Measurements from ENCODE around the gene L3MBTL2. TPM values are rescaled to one million over a fixed set of nuclear protein-coding genes. Genes with fewer than 3 reads are reported as not detected.

The L3MBTL2 gene
- polyA plus RNA-seq, 3 donors: 13.6 to 15.2 (median 14.0) TPM

DNA sequence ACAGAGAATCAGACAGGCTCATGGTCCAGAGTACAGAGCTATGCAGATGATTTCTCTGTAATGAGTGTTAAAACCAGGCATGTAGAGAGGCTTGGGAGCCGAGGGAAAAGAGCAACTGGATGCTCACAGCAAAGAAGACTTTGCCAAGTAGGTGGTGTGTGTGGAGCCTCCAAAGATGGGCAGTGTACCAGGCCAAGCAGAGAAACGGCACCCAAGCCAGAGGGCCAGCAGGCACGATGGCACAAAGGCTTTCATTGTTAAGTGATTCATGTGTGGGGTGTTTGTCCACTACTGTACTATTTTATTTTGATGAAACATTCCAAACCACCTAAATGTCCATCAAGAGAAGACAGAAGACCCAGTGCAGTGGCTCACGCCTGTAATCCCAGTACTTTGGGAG lies 69.7 kb downstream of the L3MBTL2 start:
- Mint-ChIP-seq H3K4me3 (no peak overlapping the region), H3K27me3 (ENCODE audit: low read depth in 3 of 3) (no peaks in the 10 kb centered on the region), H3K9me3 (peaks cover 0 to 2% (median 0%) of the 10 kb centered on the region in 7 donors), H3K27ac (peak overlapping the region in 4 of 7 donors; percentile 7 to 54 (median 44)), H3K36me3 (peaks cover 61 to 99% of the 10 kb centered on the region in 2 donors), H3K4me1 (peaks cover 3% of the 10 kb centered on the region)
- no peaks in the 10 kb centered on the region for H3K27me3 ChIP-seq (ENCODE audit: control insufficient read depth in 2 of 2, insufficient read depth in 2 of 2, low read length in 2 of 2)
- H3K36me3 ChIP-seq (replicated peaks in 1 of 2; ENCODE audit: control insufficient read depth in 1 of 2, insufficient read depth in 2 of 2, low read length in 2 of 2): peaks cover 65 to 91% of the 10 kb centered on the region in 2 donors
- WGBS (ENCODE audit: insufficient coverage): 92% methylated on average over 1 of the region's 4 CpGs
- intact Hi-C loops (cut with micrococcal nuclease): no loop called here
- no peak overlapping the region for H2AFZ ChIP-seq (ENCODE audit: insufficient read depth, low read depth, low read length, poor library complexity, severe bottlenecking)
- peak overlapping the region in 1 of 2 donors; percentile 59 for H3K27ac ChIP-seq (ENCODE audit: low read depth in 1 of 2, low read length in 2 of 2)
- no peak overlapping the region for H3K4me3 ChIP-seq (replicated peaks in 1 of 3; ENCODE audit: low read depth in 2 of 3, low read length in 3 of 3)
- no peaks in the 10 kb centered on the region for H4K20me1 ChIP-seq (ENCODE audit: insufficient read depth, low read length)
- DNase-seq: no peak
- H3K4me1 ChIP-seq (ENCODE audit: control insufficient read depth in 1 of 2, insufficient read depth in 2 of 2, low read length in 2 of 2): peaks cover 0 to 2% of the 10 kb centered on the region in 2 donors
- no peaks in the 10 kb centered on the region for H3K9me3 ChIP-seq (replicated peaks in 1 of 2; ENCODE audit: control insufficient read depth in 1 of 2, insufficient read depth in 1 of 2, low read length in 2 of 2)
- no peak overlapping the region for H3K9ac ChIP-seq (ENCODE audit: insufficient read depth, low read length, poor library complexity, severe bottlenecking)
- H3K79me2 ChIP-seq (ENCODE audit: insufficient read depth, low read length): peaks cover 51% of the 10 kb centered on the region
- TF ChIP-seq, protein P1, sequence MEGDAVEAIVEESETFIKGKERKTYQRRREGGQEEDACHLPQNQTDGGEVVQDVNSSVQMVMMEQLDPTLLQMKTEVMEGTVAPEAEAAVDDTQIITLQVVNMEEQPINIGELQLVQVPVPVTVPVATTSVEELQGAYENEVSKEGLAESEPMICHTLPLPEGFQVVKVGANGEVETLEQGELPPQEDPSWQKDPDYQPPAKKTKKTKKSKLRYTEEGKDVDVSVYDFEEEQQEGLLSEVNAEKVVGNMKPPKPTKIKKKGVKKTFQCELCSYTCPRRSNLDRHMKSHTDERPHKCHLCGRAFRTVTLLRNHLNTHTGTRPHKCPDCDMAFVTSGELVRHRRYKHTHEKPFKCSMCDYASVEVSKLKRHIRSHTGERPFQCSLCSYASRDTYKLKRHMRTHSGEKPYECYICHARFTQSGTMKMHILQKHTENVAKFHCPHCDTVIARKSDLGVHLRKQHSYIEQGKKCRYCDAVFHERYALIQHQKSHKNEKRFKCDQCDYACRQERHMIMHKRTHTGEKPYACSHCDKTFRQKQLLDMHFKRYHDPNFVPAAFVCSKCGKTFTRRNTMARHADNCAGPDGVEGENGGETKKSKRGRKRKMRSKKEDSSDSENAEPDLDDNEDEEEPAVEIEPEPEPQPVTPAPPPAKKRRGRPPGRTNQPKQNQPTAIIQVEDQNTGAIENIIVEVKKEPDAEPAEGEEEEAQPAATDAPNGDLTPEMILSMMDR (IDR thresholded peaks at IDR 0.05): no peak
- no peak overlapping the region for H3K4me2 ChIP-seq (replicated peaks; ENCODE audit: extremely low read depth, low read length, poor library complexity, severe bottlenecking)

DNA sequence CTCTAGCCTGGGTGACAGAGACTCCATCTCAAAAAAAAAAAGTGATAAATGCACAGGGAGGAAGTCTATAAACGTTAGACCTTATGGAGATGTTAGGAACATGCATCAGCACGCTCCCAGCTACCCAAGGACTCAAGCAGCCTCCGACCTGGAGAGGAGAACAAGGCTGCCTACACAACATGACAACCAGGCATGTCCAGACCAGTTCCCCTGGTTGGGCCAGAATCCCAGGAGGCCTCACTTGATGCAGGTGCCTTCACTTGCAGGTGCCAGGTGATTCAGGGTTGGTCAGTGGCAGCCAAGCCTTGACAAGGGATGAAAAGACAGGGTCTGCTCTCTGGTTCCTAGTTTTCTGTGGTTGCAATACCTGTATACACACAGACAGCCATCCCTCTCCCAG lies 75.0 kb downstream of the L3MBTL2 start:
- H3K27me3 Mint-ChIP-seq (ENCODE audit: low read depth in 3 of 3): peaks cover 0 to 2% (median 0%) of the 10 kb centered on the region in 3 donors
- H3K27me3 ChIP-seq (ENCODE audit: control insufficient read depth in 2 of 2, insufficient read depth in 2 of 2, low read length in 2 of 2): no peaks in the 10 kb centered on the region
- peaks cover 50 to 83% of the 10 kb centered on the region in 2 donors for H3K36me3 Mint-ChIP-seq
- H3K4me3 Mint-ChIP-seq: no peak overlapping the region
- H4K20me1 ChIP-seq (ENCODE audit: insufficient read depth, low read length): peaks cover 10% of the 10 kb centered on the region
- no peak overlapping the region for H3K9ac ChIP-seq (ENCODE audit: insufficient read depth, low read length, poor library complexity, severe bottlenecking)
- H3K9me3 Mint-ChIP-seq: peaks cover 0 to 2% (median 0%) of the 10 kb centered on the region in 7 donors
- H3K9me3 ChIP-seq (replicated peaks in 1 of 2; ENCODE audit: control insufficient read depth in 1 of 2, insufficient read depth in 1 of 2, low read length in 2 of 2): no peaks in the 10 kb centered on the region
- no peak overlapping the region for H3K4me2 ChIP-seq (replicated peaks; ENCODE audit: extremely low read depth, low read length, poor library complexity, severe bottlenecking)
- intact Hi-C loops (cut with micrococcal nuclease): loop anchor here in 1 of 2 donors (10.0 kb wide), 2 partner anchors 75 to 1235 kb away; partner anchors contain the start of gene L3MBTL2
- H3K36me3 ChIP-seq (replicated peaks in 1 of 2; ENCODE audit: control insufficient read depth in 1 of 2, insufficient read depth in 2 of 2, low read length in 2 of 2): peaks cover 42 to 74% of the 10 kb centered on the region in 2 donors
- no peak overlapping the region for H3K4me3 ChIP-seq (replicated peaks in 1 of 3; ENCODE audit: low read depth in 2 of 3, low read length in 3 of 3)
- peaks cover 79% of the 10 kb centered on the region for H3K79me2 ChIP-seq (ENCODE audit: insufficient read depth, low read length)
- no peak overlapping the region for H2AFZ ChIP-seq (ENCODE audit: insufficient read depth, low read depth, low read length, poor library complexity, severe bottlenecking)
- no peak overlapping the region for H3K27ac ChIP-seq (ENCODE audit: low read depth in 1 of 2, low read length in 2 of 2)
- H3K4me1 ChIP-seq (ENCODE audit: control insufficient read depth in 1 of 2, insufficient read depth in 2 of 2, low read length in 2 of 2): peaks cover 4 to 6% of the 10 kb centered on the region in 2 donors
- H3K27ac Mint-ChIP-seq: peak overlapping the region in 2 of 7 donors; percentile 34 to 37
- peaks cover 8% of the 10 kb centered on the region for H3K4me1 Mint-ChIP-seq
- no CpG with 5 or more reads among the region's 3 CpGs for WGBS (ENCODE audit: insufficient coverage)
- DNase-seq: no peak
- TF ChIP-seq, protein P1 (IDR thresholded peaks at IDR 0.05): no peak

All from CD14-positive monocyte (primary cell).